Measurements from ENCODE around the gene DRAXIN. TPM values are rescaled to one million over a fixed set of nuclear protein-coding genes. Genes with fewer than 3 reads are reported as not detected.
A peak's percentile ranks its signal among the peaks of the same experiment; 100 is the strongest.

Gene DRAXIN
- total RNA-seq, 2 donors from 2014 or later = 0.05 to 0.51 TPM

- 79% methylated on average over 10 of the region's 10 CpGs for WGBS
- H3K4me3 ChIP-seq = no peak overlapping the region
- TF ChIP-seq POLR2AphosphoS5 (IDR thresholded peaks at IDR 0.05) (no peak), POLR2A (IDR thresholded peaks at IDR 0.05) (no peak), CTCF (IDR thresholded peaks at IDR 0.05) (no peak)
- no peaks in the 10 kb centered on the region for H3K27me3 ChIP-seq (replicated peaks; ENCODE audit: insufficient read depth)
- DNase-seq (ENCODE audit: low spot score) = no peak
- no peak overlapping the region for H3K27ac ChIP-seq
- peaks cover 0 to 9% of the 10 kb centered on the region in 2 donors for H3K36me3 ChIP-seq
- intact Hi-C loops (cut with DNase I) = no loop called here
- peaks cover 6% of the 10 kb centered on the region for H3K4me1 ChIP-seq (replicated peaks)
- H3K9me3 ChIP-seq = no peaks in the 10 kb centered on the region
Measured at GRCh38 chr1:11676386-11677103, 15.0 kb upstream of the DRAXIN start.

GRCh38 chr1:11678442-11678841, 13.1 kb upstream of the DRAXIN start:
- H3K9me3 ChIP-seq = no peaks in the 10 kb centered on the region
- H3K4me3 ChIP-seq = no peak overlapping the region
- H3K27ac ChIP-seq = no peak overlapping the region
- peaks cover 0 to 9% of the 10 kb centered on the region in 2 donors for H3K36me3 ChIP-seq
- TF ChIP-seq POLR2A (IDR thresholded peaks at IDR 0.05) = no peak
- TF ChIP-seq POLR2AphosphoS5 (IDR thresholded peaks at IDR 0.05) = no peak
- no peak for TF ChIP-seq CTCF (IDR thresholded peaks at IDR 0.05)
- no peak for DNase-seq (ENCODE audit: low spot score)
- no peaks in the 10 kb centered on the region for H3K27me3 ChIP-seq (replicated peaks; ENCODE audit: insufficient read depth)
- WGBS = 97% methylated on average over 2 of the region's 2 CpGs
- intact Hi-C loops (cut with DNase I) = no loop called here
- peaks cover 6% of the 10 kb centered on the region for H3K4me1 ChIP-seq (replicated peaks)

- intact Hi-C loops (cut with DNase I) = loop anchor here (5.0 kb wide), 1 partner anchor 57 kb away; the partner anchor contains the start of gene AGTRAP
Measured at GRCh38 chr1:11680270-11681070, 11.0 kb upstream of the DRAXIN start.

GRCh38 chr1:11681071-11681771, 10.3 kb upstream of the DRAXIN start, which contains the start of gene MAD2L2:
Gene MAD2L2 (minus strand): TSS chr1:11681148. CDS start chr1:11680601, 547 bp downstream.
- peak in 3 of 4 experiments; percentile 5 to 9 (median 6) for TF ChIP-seq CTCF (IDR thresholded peaks at IDR 0.05)
- peak; percentile 58 for TF ChIP-seq POLR2AphosphoS5 (IDR thresholded peaks at IDR 0.05)
- peak; percentile 69 for TF ChIP-seq POLR2A (IDR thresholded peaks at IDR 0.05)
- Histone ChIP-seq H3K27me3 (replicated peaks; ENCODE audit: insufficient read depth) (no peaks in the 10 kb centered on the region), H3K27ac (peak within 1 kb of the TSS; percentile 79 to 80), H3K4me3 (peak within 1 kb of the TSS; percentile 62 to 76), H3K4me1 (replicated peaks) (peaks cover 6% of the 10 kb centered on the region), H3K9me3 (no peaks in the 10 kb centered on the region), H3K36me3 (no peaks in the 10 kb centered on the region)
- intact Hi-C loops (cut with DNase I) = loop anchor here (5.0 kb wide), 1 partner anchor 56 kb away; the partner anchor contains the start of gene AGTRAP
- DNase-seq (ENCODE audit: low spot score) = peak; percentile 81
- WGBS = under 1% methylated on average over 58 of the region's 71 CpGs

More at GRCh38 chr1:11680270-11681070, 11.0 kb upstream of the DRAXIN start:
- H3K9me3 ChIP-seq = no peaks in the 10 kb centered on the region
- 6% methylated on average over 60 of the region's 65 CpGs for WGBS
- TF ChIP-seq CTCF (IDR thresholded peaks at IDR 0.05) = no peak
- no peak for TF ChIP-seq POLR2AphosphoS5 (IDR thresholded peaks at IDR 0.05)
- TF ChIP-seq POLR2A (IDR thresholded peaks at IDR 0.05) = no peak
- peaks cover 6% of the 10 kb centered on the region for H3K4me1 ChIP-seq (replicated peaks)
- no peaks in the 10 kb centered on the region for H3K27me3 ChIP-seq (replicated peaks; ENCODE audit: insufficient read depth)
- peak overlapping the region; percentile 62 to 76 for H3K4me3 ChIP-seq
- H3K36me3 ChIP-seq = no peaks in the 10 kb centered on the region
- DNase-seq (ENCODE audit: low spot score) = no peak
- H3K27ac ChIP-seq = peak overlapping the region; percentile 79 to 80
